Adrenal gland (tissue), 5 donors: ENCODE data around the gene C9orf50.

Experiments used
- CTCF ChIP-seq, 6 experiments: fragments of 450-650 bp in 4 of 6; fragments of 200-600 bp in 2 of 6; sonication (generic) in 1 of 6; IDR thresholded peaks; 1 replicate in 5 of 6; 2 replicates in 1 of 6; pipeline versions ENCODE4 v1.5.1 to v1.8.0; 2016 to 2021; ENCODE audit warnings: antibody characterized with exemption in 6 of 6, mild to moderate bottlenecking in 2 of 6, moderate library complexity in 1 of 6
- POLR2A ChIP-seq, 2 donors: fragments of 450-650 bp; IDR thresholded peaks; one replicate each; pipeline ENCODE4 v1.6.1; 2017; ENCODE audit warnings: antibody characterized with exemption in 2 of 2, mild to moderate bottlenecking in 2 of 2, moderate library complexity in 1 of 2
- donor health status: DM: no; HTN: no; CAD: no.

DNA sequence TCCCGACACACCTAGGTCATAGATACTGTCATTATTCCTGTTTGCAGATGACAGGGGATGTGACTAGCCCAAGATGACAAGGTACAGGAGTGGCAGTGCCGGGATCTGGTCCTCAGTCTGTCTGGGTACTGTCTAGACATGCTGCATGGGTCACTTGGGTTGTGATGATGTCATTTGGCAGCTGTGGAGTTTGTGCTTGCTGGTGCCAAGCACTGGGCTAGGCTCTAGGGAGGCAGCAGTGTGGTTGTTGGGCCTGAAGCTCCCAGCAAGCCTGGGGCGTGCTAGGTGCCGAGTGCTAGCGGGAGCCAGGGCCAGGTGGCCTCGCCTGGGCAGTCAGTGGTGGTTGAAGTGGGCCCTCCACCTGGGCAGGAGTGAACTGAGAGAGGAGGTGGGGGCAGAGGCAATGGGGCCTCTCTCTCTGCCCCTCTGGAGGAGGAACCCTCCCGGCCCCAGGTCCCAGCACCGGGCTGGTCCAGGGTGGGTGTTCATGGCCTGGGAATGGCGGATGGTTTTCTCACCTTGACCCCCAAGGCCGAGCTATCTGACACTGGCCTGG, 29.9 kb upstream of the C9orf50 start:
- no peak for TF ChIP-seq CTCF (IDR thresholded peaks at IDR 0.05)
- no peak for TF ChIP-seq POLR2A (IDR thresholded peaks at IDR 0.05)
